Occipital lobe (tissue), 2 donors: Measurements from ENCODE around the gene MMP17. TPM values are rescaled to one million over a fixed set of nuclear protein-coding genes. Genes with fewer than 3 reads are reported as not detected.

Source experiments
- DNase-seq: peaks from one replicate; lab custom pipeline; 2025; lab: John Stamatoyannopoulos, UW
- total RNA-seq: library from RNA; depleted of rRNA; stranded (reverse); fragments of >200 nt; gene quantifications from one replicate; pipeline ENCODE4 v1.2.3, GENCODE V29; 2014

MMP17 gene
- total RNA-seq, 1 donor from 2014 or later = 25.9 TPM

DNA sequence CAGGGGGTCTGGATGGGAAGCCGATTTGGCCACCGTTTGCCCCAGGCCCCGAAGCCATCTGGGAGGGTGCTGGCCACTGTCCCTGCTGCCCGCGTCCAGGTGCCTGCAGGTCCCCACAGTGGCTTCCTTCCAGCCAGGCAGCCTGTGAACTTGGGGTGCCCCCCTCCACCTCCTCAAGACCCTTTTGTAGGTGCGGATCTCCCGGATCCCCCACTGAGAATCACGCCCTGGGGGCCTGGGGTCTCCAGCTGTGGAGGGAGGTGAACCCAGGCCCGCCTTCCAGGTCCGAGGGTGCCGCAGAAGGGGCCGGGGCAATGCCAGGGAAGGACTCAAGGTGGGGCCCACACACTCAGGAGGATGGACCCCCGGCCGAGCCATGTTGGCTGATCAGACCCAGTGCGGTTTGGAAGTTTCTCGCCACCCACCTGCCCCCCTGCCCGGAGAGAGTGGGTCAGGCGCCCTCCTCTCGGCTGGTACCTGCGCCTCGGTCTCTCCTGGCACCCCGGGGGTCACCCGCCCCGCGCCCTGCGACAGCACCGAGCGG, 1.7 kb downstream of the MMP17 start:
- no peak for DNase-seq

GRCh38 chr12:131830335-131830913, 2.2 kb downstream of the MMP17 start:
- DNase-seq = peak; percentile 83

DNA sequence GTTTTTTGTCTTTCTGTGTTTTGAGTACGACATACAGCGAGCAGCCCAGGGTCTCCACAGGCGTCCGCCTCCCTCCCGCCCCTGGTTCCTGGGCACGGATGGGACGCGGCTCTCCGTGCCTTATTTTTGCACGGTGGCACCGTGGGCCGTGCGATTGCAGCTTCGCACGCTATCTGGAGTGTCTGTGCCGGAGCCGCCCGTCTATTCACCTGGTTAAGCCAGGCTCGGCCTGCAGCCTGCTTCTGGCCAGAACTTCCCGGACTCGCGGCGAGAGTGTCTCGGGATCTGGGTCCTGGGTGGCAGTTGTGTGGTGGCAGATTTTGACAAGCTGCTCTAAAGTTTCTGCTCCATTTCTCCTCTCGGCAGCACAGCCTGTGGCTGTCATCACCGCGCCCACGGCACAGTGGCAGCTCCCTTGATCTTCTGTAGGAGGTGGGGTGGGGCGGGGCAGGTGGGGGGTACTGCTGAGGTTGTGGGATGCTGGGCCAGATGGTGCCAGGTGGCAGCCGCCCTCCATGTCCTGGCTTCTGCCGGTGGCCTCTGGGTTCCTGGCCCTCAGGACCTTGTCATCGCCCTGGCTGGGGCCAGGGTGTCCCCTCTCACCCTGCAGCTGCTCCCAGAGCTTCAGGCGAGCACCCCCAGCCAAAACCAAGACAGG, 2.9 kb downstream of the MMP17 start:
- peak; percentile 46 for DNase-seq

- no peak for DNase-seq
Measured at GRCh38 chr12:131831635-131832041, 3.4 kb downstream of the MMP17 start.

DNA sequence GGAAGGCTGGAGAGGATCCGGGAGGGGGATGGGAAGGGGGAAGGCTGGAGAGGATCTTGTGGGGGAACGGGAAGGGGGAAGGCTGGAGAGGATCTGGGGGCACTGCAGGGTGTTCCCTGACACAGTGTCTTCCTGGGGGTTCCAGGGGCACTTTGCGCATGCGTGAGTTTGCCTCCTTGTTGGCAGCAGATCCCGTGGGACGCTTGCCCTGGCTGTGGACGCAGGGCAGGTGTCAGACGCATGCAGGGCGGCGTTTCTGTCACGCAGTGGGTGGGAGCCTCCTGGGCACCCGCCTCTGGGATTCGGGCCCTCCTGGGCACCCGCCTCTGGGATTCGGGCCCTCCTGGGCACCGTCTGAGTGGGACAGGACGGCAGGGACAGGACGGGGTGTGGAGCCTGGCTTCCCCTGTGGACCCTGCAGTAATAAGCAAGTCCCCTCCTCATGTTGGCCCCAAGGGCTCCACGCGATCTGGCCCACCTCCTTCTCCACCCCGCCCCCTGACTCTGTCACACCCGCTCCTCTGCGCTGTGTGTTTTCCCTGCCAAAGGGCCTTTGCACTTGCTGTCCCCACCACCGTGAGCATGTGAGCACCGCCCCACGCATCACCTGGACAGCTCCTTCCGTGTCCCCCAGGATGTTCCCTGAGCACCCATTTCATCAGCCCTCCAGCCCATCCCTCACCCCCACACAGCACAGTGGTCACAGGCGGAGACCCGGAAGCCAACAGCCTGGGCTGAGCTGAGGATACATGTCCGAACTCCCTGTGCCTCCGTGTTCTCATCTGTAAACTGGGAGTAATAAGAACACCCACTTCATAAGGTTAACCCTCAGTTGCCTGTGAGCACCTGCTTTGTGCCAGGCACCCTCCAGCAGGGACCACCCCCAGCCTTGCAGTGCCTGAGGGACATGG, 4.4 kb downstream of the MMP17 start:
- DNase-seq = peak; percentile 33

DNA sequence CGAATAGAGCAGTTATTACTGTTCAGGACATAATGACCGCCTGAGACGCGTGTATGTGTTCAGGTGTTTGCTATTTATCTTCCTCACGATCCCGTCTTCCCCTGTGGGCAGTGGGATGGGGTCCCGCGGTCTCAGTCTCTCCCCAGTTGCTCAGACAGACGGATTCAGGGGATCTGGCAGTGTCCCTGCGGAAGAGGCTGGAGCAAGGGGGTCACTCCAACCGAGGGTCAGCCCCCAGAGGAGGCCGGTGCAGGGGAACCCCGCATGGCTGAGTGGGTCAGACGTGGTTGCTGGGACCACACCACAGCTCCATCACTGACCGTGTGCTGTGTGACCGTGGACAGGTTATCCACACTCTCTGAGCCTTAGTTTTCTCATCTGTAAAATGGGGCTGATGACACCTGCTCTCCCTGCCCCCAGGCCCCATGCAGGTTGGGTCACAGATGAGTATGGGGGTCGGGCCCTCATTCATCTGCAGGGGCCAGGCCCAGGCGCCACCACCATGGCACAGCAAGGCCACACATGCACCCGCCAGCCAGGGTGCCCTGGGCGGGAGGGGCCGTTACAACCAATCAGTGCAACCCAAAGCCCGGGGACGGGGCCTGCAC, 5.2 kb downstream of the MMP17 start:
- no peak for DNase-seq

- DNase-seq = peak; percentile 63
Measured at GRCh38 chr12:131833896-131834641, 5.9 kb downstream of the MMP17 start.

- no peak for DNase-seq
Measured at GRCh38 chr12:131834798-131835615, 6.8 kb downstream of the MMP17 start.

DNA sequence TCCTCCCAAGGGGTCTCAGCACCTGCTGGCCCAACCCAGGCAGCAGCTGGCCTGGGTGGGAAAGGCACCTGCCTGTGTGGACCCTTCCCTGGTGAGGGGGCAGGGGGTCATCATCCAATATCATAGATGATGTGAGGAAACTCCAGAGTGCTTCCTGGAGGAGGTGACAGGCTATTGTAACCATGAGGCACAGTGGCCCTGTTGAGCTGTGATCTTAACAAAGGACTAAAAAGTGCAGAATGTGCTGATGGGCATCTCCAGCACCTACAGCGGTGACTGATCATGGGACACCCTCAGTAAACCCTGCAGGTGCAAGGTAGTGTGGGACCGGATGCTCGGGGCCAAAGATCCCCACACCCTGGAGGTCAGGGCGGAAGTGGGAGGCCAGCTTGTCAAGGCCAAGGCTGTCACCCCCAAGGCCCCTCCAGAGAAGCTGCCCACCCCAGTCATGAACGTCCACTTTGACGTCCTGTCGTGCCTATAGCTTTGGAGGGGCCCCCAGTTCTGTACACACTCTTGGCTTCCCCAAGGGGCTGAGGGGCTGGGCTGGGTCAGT, 7.5 kb downstream of the MMP17 start:
- DNase-seq = no peak

- DNase-seq = no peak
Measured at GRCh38 chr12:131836193-131836592, 8.0 kb downstream of the MMP17 start.

DNA sequence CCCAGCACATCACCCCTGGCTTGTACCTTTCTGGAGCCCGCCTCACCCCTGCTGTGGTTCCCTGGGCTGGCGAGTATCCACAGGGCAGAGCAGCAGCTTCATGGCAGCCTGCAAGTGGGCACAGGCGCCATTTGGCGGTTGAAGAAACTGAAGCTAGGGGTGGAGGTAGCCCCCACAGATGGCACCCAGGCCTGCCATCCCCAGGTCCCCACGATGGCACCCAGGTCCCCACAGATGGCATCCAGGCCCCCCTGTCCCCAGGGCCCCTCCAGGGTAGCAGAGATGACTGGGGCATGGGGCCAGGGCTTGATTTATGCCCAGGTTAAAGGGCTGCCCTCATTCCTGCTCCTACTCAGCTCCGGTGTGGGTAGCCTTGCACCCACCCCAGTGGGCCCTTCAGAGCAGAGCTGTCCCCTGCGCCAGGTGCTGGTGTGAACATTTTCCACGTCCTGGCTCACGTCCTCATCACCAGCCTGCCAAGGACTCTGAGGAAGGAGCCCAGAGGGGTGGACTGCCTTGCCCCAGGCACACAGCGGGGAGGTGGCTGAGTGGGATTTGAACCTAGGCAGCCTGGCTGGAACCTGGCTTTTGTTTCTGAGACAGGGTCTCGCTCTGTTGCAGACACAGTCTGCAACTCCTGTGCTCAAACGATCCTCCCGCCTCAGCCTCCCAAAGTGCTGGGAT, 8.7 kb downstream of the MMP17 start:
- no peak for DNase-seq

- DNase-seq = no peak
Measured at GRCh38 chr12:131840643-131841416, 12.6 kb downstream of the MMP17 start.

DNA sequence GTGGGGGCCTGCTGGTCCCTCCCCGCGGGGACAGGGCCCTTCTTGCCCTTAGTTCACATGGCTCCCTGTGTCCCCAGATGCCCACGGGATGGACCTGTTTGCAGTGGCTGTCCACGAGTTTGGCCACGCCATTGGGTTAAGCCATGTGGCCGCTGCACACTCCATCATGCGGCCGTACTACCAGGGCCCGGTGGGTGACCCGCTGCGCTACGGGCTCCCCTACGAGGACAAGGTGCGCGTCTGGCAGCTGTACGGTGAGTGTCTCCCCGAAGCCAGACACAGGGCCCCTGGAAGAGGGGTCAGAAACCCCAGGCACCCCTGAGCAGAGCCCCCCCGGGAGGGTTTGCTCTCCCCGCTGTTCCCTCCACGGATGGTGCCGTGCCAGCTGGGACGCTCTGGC, 13.4 kb downstream of the MMP17 start:
- no peak for DNase-seq

DNA sequence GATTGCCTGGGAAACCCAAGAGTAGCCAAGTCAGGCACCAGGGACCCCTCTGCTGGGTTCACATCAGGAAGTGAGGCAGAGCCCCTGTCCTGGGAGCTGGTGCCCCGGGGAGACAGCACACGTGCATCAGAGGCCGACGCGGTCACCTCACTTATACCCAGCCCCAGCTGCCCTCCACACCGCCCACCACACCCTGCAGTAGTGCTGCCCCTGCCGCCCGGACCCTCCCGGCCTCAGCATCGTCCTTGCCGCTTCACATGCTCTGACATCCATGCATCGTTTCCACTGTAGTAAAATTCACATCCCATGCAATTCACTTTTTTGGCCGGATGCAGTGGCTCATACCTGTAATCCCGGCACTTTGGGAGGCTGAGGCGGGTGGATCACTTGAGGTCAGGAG, 14.0 kb downstream of the MMP17 start:
- DNase-seq = no peak

- DNase-seq = no peak
Measured at GRCh38 chr12:131843527-131843926, 15.3 kb downstream of the MMP17 start.

- no peak for DNase-seq
Measured at GRCh38 chr12:131844140-131844539, 15.9 kb downstream of the MMP17 start.

DNA sequence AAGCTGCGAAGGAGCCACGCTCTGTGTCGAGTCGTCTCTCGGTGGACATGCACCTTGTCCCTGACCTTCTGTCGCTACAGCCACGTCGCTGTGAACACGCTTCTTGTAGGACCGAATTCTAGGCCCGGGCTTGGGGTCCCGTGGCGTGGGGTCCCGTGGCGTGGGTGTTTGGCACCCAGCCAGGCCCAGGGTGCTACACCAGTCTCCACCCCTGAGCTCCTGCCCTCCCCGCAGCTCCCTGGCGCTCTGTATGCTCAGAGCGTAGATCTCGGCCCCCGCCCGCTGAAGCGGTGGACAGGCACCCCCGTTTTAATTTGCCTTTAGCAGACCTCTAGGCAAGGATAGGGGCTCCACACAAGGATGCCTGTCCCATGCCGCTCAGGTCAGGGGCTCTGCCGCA, 16.5 kb downstream of the MMP17 start:
- DNase-seq = no peak

DNA sequence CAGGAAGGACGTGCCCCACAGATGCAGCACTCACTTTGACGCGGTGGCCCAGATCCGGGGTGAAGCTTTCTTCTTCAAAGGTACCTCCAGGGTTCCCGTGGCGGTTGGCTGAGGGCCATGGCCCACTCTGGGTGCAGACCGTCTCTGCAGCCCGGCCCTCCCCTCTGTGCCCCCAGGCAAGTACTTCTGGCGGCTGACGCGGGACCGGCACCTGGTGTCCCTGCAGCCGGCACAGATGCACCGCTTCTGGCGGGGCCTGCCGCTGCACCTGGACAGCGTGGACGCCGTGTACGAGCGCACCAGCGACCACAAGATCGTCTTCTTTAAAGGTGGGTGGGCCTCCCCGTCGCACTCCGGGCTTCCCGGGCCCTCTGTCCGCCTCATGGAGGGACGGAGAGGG, 16.9 kb downstream of the MMP17 start:
- no peak for DNase-seq
